ENCODE data around the gene POLR2F.
A peak's percentile ranks its signal among the peaks of the same experiment; 100 is the strongest.

DNA sequence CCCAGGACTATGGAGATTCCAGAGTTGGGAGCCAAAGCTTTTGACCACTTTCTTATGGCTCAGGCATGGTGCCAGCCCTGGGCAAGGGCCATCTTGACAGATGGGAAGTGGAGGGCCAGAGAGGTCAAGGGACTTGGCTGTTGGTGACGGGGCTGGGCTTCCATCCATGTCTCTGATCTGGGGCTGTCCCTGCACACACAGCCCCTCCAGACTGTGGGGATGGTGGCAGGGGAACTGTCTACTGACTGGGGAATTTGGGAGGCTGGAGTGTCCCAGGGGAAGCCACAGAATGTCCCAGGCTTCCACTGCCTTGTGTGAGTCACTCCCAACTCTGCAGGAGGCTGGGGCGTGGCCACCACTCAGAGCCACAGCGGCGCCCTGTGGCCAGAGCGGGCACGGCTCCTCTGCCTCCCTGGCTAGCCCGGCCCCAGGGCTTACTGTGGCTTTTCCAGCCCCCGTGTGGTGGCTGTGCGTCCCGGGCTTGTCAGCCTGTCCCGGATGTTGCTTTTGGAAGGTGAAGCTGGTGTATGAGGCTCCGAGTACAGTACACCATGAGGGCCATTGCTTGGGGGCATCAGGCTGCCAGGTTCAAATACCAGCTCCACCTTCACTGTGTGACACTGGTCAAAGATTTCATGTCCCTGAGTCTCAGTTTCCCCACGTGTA, 19.7 kb upstream of the POLR2F start:
- TF ChIP-seq CTCF (IDR thresholded peaks at IDR 0.05) = peak; percentile 85 to 94 (median 92)
- TF ChIP-seq POLR2A (IDR thresholded peaks at IDR 0.05) = no peak
- TF ChIP-seq EP300 (IDR thresholded peaks at IDR 0.05) = no peak
